GM12865 (cell line): Measurements from ENCODE around the gene LAMTOR4.

Experiments
- DNase-seq: peaks from one replicate; pipeline ENCODE4 v3.0.0; 2010; ENCODE audit warnings: low read depth
- H3K4me3 ChIP-seq: 2 replicates; pipeline ENCODE4 v1.5.1; 2011; ENCODE audit warnings: mild to moderate bottlenecking, low read depth, low read length, control low read depth
- CTCF ChIP-seq: IDR thresholded peaks from 2 replicates; pipeline ENCODE4 v1.5.1; 2011; ENCODE audit warnings: low read length, control low read depth, low read depth, inconsistent platforms; ENCODE audit not compliant: insufficient read depth; ENCODE audit errors: missing control alignments

The LAMTOR4 gene

GRCh38 chr7:100118388-100119071 is 30.2 kb upstream of the LAMTOR4 start:
- DNase-seq = no peak
- peak overlapping the region; percentile 99 for H3K4me3 ChIP-seq
- TF ChIP-seq CTCF = no peak

- peak within 1 kb of the TSS; percentile 99 for H3K4me3 ChIP-seq
- DNase-seq = peak; percentile 97
- TF ChIP-seq CTCF = no peak
Measured at GRCh38 chr7:100119072-100119969, 29.4 kb upstream of the LAMTOR4 start, which contains the start of the genes CNPY4 and TAF6. Gene CNPY4, plus strand, starts transcription at chr7:100119634. Its CDS starts 111 bp downstream, at chr7:100119745. Gene TAF6, minus strand, starts transcription at chr7:100119358. Its CDS starts 5,149 bp downstream, at chr7:100114209.

- peak overlapping the region; percentile 99 for H3K4me3 ChIP-seq
- DNase-seq = peak; percentile 71
- TF ChIP-seq CTCF = no peak
Measured at GRCh38 chr7:100119970-100120732, 28.6 kb upstream of the LAMTOR4 start.

GRCh38 chr7:100120733-100121036 is 28.0 kb upstream of the LAMTOR4 start:
- no peak for TF ChIP-seq CTCF
- no peak overlapping the region for H3K4me3 ChIP-seq

GRCh38 chr7:100122067-100122466 is 26.7 kb upstream of the LAMTOR4 start:
- TF ChIP-seq CTCF = no peak
- DNase-seq = no peak
- no peak overlapping the region for H3K4me3 ChIP-seq

More at GRCh38 chr7:100120733-100121036, 28.0 kb upstream of the LAMTOR4 start:
- no peak for DNase-seq

GRCh38 chr7:100122568-100122967 is 26.1 kb upstream of the LAMTOR4 start:
- no peak for DNase-seq
- H3K4me3 ChIP-seq = no peak overlapping the region
- no peak for TF ChIP-seq CTCF
